Measurements from ENCODE around the gene TM2D3. TPM values are rescaled to one million over a fixed set of nuclear protein-coding genes. Genes with fewer than 3 reads are reported as not detected.

The TM2D3 gene
- total RNA-seq, 2 donors from 2014 or later: 33.7 to 42.7 TPM

DNA sequence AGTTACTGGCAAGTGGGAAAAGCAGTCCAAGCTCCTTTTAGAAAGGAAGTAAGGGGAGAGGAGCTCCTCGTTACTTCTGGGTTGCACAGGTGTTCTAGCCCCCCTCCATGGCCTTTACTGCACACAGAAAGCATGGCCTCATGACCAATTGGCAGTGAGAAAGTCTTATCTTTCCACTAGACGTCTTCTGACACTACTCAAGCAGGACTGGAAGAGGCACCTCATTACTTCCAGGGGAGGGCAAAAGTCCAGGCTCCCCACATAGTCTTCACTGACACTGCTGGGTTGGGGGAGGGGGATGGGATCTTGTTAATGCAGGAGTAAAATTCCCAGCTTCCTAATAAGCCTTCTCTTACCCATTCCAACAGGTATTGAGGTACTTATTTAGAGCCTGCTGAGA, 27.6 kb upstream of the TM2D3 start:
- H3K36me3 ChIP-seq: no peaks in the 10 kb centered on the region
- no peaks in the 10 kb centered on the region for H3K4me1 ChIP-seq

DNA sequence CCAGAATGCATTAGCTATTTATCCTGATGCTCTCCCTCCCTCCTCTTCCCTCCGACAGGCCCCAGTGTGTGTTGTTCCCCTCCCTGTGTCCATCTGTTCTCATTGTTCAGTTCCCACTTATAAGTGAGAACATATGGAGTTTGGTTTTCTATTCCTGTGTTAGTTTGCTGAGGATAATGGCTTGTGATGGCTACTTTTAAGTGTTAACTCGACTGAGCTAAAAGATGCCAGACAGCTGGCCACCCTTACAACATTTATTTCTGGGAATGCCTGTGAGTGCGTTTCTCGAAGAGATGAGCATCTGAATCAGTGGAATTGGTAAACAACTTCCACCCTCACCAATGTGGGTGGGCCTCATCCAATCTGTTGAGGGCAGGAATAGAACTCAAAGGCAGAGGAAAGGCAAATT, 24.7 kb upstream of the TM2D3 start:
- no peaks in the 10 kb centered on the region for H3K36me3 ChIP-seq
- TF ChIP-seq, protein P1, sequence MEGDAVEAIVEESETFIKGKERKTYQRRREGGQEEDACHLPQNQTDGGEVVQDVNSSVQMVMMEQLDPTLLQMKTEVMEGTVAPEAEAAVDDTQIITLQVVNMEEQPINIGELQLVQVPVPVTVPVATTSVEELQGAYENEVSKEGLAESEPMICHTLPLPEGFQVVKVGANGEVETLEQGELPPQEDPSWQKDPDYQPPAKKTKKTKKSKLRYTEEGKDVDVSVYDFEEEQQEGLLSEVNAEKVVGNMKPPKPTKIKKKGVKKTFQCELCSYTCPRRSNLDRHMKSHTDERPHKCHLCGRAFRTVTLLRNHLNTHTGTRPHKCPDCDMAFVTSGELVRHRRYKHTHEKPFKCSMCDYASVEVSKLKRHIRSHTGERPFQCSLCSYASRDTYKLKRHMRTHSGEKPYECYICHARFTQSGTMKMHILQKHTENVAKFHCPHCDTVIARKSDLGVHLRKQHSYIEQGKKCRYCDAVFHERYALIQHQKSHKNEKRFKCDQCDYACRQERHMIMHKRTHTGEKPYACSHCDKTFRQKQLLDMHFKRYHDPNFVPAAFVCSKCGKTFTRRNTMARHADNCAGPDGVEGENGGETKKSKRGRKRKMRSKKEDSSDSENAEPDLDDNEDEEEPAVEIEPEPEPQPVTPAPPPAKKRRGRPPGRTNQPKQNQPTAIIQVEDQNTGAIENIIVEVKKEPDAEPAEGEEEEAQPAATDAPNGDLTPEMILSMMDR (IDR thresholded peaks at IDR 0.05): no peak
- H3K9ac ChIP-seq (ENCODE audit: low read depth in 2 of 2, low read length in 2 of 2): no peak overlapping the region
- H3K27me3 ChIP-seq: no peaks in the 10 kb centered on the region
- no peak for DNase-seq
- H3K9me3 ChIP-seq: no peaks in the 10 kb centered on the region
- no peak overlapping the region for H3K4me3 ChIP-seq
- no peak overlapping the region for H3K27ac ChIP-seq
- no peaks in the 10 kb centered on the region for H3K4me1 ChIP-seq
- intact Hi-C loops (cut with DNase I): no loop called here

More for the DNA sequence above, 27.6 kb upstream of the TM2D3 start:
- H3K4me3 ChIP-seq: no peak overlapping the region
- H3K27ac ChIP-seq: no peak overlapping the region
- H3K9ac ChIP-seq (ENCODE audit: low read depth in 2 of 2, low read length in 2 of 2): no peak overlapping the region
- no peaks in the 10 kb centered on the region for H3K27me3 ChIP-seq
- no peaks in the 10 kb centered on the region for H3K9me3 ChIP-seq
- intact Hi-C loops (cut with DNase I): no loop called here
- TF ChIP-seq, protein P1 (IDR thresholded peaks at IDR 0.05): no peak
- DNase-seq: no peak

DNA sequence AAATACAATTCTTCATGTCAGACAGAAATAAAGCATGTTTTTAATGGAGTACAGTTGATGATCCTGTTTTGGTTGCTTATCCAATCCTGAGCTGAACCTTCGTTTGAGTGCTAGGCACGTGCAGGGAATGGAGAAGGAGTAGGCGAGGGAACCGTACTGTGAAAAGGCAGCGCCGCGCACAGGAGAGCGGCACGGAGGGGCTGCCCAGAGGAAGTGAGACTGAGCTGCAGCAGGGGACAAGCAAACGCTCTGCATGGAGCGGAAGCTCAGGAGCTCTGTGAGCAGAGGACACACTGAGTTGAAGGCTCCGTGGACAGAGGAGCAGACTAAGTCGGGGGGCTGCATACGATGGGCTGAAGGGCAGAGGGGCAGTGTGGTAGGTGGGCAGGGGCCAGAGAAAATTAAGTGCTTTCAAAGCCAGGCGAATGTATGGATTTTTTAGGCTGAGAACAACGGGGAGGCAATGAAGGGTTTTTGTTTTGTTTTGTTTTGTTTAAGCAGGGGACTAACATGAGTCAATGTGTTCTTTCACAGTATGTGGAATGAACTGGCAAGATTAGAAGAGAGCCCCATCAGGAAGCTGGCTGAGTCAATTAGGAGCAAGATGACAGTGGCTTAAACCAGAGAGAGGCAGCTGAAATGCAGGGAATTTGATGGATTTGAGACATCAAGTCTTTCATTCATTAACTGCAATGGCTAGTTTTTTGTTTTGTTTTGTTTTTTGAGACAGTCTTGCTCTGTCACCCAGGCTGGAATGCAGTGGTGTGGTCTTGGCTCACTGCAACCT, 23.8 kb upstream of the TM2D3 start:
- DNase-seq: no peak
- intact Hi-C loops (cut with DNase I): no loop called here
- H3K4me3 ChIP-seq: no peak overlapping the region
- no peaks in the 10 kb centered on the region for H3K4me1 ChIP-seq
- peak overlapping the region; percentile 3 for H3K27ac ChIP-seq
- TF ChIP-seq, protein P1 (IDR thresholded peaks at IDR 0.05): no peak
- H3K9ac ChIP-seq (ENCODE audit: low read depth in 2 of 2, low read length in 2 of 2): no peak overlapping the region
- no peaks in the 10 kb centered on the region for H3K9me3 ChIP-seq
- H3K36me3 ChIP-seq: no peaks in the 10 kb centered on the region
- H3K27me3 ChIP-seq: no peaks in the 10 kb centered on the region

DNA sequence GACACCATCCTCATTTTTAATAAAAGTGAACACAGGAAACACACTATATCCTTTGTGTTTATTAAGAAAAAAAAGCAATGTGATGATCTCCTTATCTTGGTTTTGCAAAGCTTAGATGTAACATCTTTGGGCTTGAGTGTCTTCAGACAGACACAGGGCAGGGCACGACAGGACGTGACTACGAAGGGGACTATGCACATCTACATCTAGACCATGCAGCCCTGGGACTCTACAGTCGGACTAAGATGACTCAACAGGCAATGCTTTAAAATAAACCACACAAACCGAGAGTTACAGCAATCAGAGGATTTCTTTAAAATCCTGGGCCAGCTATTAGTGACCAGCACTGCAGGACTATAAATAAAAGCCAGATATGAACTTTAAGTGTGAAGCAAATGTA, 22.8 kb upstream of the TM2D3 start:
- Histone ChIP-seq H3K4me3 (no peak overlapping the region), H3K4me1 (no peaks in the 10 kb centered on the region), H3K9ac (ENCODE audit: low read depth in 2 of 2, low read length in 2 of 2) (no peak overlapping the region), H3K36me3 (no peaks in the 10 kb centered on the region), H3K27ac (no peak overlapping the region), H3K9me3 (no peaks in the 10 kb centered on the region), H3K27me3 (no peaks in the 10 kb centered on the region)
- intact Hi-C loops (cut with DNase I): no loop called here
- TF ChIP-seq, protein P1 (IDR thresholded peaks at IDR 0.05): no peak
- DNase-seq: no peak

DNA sequence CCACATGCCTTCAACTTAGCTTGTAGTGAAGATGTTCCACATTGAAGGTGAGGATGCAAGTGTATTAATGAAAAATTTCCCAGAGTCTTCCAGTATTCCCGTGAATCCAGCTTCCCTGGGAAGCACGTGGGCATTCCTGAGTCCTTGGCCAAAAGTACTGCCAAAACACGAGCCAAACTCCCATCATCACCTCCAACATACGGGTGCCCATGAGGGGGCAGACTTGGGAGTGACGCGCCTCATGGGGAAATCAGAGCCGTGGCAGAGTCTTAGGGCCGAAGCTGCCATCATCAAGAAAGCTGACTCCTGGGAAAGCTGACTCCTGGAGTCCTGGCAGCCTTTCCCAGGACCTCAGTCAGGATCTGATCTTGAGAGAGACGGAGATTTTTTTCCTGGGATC, 20.1 kb upstream of the TM2D3 start:
- TF ChIP-seq, protein P1 (IDR thresholded peaks at IDR 0.05): no peak
- Histone ChIP-seq H3K27ac (no peak overlapping the region), H3K4me3 (no peak overlapping the region), H3K36me3 (no peaks in the 10 kb centered on the region), H3K9me3 (no peaks in the 10 kb centered on the region), H3K27me3 (no peaks in the 10 kb centered on the region), H3K9ac (ENCODE audit: low read depth in 2 of 2, low read length in 2 of 2) (no peak overlapping the region), H3K4me1 (no peaks in the 10 kb centered on the region)
- DNase-seq: no peak
- intact Hi-C loops (cut with DNase I): no loop called here
